Subcutaneous adipose tissue (tissue), 4 donors: Measurements from ENCODE around the gene RAD21L1. TPM values are rescaled to one million over a fixed set of nuclear protein-coding genes. Genes with fewer than 3 reads are reported as not detected.

Experiments used
- total RNA-seq, 4 donors: library from RNA; depleted of rRNA; stranded (reverse); fragments of >200 nt; gene quantifications; one replicate each; pipeline ENCODE4 v1.1.0, GENCODE V29; 2016
- TF ChIP-seq, protein P1 (sequence below): fragments of 450-650 bp; IDR thresholded peaks from one replicate; pipeline ENCODE4 v1.5.1; 2016; ENCODE audit warnings: low read depth, mild to moderate bottlenecking, control low read depth, antibody characterized with exemption, moderate library complexity

RAD21L1 gene
- total RNA-seq, 4 donors from 2014 or later = not detected

DNA sequence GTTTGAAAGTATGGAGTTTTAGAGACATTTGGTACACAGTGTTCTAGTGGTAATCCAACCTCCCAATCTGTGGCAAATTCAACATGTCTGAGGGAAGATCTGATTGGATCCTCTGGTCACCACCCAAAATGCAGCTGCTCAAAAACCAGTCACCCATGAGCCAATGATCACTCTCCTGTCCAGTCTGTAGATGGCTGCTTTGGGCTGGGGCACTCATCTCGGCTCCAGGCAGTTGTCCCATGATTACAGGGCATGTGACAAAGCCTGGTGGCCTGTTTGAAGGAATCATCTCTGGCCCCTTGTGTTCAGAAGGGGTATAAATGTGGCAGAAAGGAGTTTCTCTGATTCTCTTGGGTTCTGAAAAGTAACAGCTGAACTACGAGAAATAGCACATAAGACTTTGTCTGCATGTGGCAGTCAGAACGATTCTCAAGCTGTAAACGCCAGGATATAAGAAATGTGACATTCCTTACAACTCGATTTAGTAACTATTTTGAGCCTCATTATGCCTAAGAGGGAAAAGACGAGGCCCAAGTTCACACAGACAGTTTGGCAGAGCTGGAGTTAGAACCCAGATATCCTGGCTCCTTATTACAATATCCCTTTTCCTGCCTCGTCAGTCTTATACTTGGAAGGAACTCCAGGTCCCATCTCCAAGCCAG is 26.5 kb upstream of the RAD21L1 start:
- TF ChIP-seq, protein P1, sequence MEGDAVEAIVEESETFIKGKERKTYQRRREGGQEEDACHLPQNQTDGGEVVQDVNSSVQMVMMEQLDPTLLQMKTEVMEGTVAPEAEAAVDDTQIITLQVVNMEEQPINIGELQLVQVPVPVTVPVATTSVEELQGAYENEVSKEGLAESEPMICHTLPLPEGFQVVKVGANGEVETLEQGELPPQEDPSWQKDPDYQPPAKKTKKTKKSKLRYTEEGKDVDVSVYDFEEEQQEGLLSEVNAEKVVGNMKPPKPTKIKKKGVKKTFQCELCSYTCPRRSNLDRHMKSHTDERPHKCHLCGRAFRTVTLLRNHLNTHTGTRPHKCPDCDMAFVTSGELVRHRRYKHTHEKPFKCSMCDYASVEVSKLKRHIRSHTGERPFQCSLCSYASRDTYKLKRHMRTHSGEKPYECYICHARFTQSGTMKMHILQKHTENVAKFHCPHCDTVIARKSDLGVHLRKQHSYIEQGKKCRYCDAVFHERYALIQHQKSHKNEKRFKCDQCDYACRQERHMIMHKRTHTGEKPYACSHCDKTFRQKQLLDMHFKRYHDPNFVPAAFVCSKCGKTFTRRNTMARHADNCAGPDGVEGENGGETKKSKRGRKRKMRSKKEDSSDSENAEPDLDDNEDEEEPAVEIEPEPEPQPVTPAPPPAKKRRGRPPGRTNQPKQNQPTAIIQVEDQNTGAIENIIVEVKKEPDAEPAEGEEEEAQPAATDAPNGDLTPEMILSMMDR = no peak

DNA sequence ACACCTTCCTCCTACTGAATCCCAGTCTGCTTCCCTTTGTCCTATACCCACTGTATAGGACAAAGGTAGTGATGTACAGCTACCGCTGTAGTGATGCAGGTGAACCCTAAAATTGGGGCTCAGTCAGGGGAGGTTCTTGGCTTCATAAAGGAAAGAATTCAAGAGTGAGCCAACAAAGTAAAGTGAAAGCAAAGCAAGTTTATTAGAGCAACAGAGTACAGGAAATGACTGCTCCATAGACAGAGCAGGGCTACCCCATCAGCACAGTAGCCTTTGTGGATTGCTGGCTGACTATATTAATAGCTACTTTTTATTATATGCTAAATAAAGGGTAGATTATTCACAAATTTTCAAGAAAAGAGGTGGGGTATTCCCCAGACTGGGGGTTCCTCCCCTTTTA is 25.9 kb upstream of the RAD21L1 start:
- TF ChIP-seq, protein P1 = no peak

DNA sequence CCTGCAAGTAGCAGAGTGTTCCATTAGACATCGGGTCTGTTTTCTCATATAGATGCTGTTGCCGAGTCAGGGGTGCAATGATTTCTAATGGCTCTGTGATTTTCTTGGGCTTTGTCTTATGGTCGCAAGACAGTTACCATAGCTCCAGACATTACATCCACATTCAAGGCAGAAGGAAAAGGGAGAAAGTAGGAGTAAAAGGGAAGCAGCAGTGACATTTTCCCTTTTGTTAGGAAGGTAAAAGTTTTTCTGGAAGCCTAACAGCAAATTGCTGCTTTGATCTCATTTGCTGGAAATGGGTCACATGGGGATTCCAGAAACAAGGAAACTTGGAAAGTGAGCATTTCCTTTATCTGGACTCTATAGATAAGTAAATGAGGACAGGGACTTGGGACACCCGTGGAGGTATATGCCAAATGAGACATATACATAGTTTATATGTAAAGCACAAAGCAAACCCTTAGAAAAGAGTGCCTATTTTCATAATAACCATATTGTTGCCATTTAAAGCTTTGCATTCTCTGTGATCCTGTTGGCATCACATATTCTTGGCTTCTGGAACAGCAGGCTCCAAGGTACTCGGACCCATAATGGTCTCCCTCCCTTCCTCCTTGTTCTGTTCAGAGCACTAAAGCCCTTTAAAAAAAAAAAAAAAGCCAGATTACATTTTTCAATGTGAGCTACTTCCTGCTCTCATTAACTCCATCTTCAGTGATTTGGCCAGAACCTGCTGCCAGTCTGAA is 22.9 kb upstream of the RAD21L1 start, which contains the start of gene C20orf202:
Gene C20orf202 (plus strand): TSS at position 693 of the 743 bp plus-strand sequence. CDS start 132 bp downstream, outside the sequence.
- TF ChIP-seq, protein P1 = no peak

DNA sequence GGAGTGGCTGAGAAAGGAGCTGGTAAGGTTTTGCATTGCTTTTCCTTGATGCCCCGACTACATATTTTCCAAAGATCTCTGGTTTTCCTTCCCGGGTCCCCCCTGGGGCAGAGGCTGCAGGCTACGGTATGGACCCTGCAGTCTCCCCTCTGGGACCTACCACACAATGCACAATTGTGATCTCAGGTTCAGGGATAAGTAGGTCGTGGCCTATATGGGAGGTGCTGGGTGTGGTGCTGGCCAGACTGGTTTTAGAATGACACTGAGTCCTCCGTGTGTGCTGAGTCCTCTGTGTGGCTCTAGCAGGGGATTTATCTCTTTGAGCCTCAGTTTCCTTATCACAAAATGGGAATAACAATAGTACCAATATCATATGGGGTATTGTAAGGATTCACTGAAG is 22.2 kb upstream of the RAD21L1 start:
- TF ChIP-seq, protein P1 = no peak

DNA sequence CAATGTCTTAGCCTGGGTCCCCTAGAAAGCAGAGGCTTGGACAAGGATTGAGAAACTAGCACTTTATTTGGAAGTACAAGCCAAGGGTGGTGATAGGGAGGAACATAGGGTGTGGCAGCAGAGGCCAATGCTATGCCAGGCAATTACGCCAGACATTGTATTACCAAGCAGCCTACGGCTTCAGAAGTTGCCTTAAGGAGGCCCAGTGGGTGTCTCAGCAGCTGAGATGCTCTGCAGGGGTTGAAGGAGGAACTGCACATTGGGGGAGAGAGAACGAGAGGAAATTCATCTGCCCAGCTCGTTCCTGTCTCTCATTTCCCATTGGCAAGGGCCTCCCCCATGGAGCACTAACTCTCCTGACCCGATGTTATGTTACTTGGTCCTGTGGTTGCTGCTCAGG is 21.7 kb upstream of the RAD21L1 start:
- TF ChIP-seq, protein P1 = no peak

DNA sequence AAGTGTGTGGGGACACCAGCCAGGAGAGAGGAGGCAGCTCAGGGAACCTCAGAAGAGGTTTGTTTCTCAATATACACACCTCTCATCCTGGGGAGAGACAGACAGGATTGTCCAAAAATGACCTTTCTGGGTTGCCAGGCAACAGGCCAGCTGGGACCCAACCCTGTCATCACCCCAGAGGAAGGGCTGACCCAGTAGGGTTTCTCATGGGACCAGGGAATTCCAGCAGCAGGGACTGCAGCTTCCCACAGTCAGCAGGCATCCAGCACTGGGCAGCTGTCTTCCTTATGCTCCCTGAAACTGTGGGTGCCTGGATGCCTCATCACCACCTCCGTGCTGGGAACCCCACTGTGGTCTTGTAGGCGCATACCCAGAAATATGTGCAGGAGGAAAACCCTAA is 21.3 kb upstream of the RAD21L1 start:
- TF ChIP-seq, protein P1 = no peak

DNA sequence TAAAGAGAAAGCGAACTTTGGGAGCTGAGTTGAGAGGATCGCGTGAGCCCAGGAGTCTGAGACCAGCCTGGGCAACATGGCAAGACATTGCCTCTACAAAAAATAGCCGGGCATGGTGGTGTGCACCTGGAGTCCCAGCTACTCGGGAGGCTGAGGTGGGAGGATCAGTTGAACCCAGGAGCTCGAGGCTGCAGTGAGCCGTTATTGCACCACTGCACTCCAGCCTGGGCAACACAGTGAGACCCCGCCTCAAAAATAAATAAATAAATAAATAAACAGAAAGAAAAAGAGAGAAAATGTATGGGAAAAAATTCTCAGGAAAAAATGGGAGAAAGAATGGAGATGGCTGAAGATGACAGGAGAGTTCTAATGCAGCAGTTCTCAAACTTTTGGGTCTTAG is 20.0 kb upstream of the RAD21L1 start:
- TF ChIP-seq, protein P1 = no peak
